Non-pigmented ciliary epithelial cell (primary cell): ENCODE data around the gene SEMA3E.
"Not testable (repeated sequence)": the region's sequence is repeated elsewhere in the genome, so short reads cannot be mapped to it uniquely, and the experiment has no call there.

ENCODE experiments used
- DNase-seq: peaks from one replicate; pipeline ENCODE4 v3.0.0-alpha.2; 2010; ENCODE audit warnings: low read depth

The SEMA3E gene

DNA sequence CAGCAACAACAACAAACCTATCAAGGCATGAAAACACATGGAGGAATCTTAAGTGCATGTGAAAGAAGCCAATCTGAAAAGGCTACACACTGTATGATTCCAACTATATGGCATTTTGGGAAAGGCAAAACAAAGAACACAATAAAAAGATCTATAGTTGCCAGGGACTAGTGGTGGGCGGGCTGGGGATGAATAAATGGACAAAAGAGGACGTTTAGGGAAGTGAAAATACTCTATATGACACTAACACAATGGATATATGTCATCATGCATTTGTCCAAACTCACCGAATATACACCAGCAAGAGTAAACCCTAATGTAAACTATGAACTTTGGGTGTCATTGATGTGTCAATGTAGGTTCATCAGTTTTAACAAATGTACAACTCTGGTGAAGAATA lies 89.1 kb downstream of the SEMA3E start:
- DNase-seq, result no peak

DNA sequence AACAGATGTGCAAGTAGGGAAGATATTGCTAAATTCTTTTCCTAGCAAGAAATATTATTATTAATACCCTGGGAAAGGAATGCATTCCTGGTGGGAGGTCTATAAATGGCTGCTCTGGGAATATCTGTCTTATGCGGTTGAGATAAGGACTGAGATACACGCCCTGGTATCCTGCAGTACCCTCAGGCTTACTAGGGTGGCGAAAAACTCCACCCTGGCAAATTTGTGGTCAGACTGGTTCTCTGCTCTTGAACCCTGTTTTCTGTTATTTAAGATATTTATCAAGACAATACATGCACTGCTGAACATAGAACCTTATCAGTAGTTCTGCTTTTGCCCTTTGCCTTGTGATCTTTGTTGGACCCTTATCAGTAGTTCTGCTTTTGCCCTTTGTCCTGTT lies 96.4 kb downstream of the SEMA3E start:
- not testable (repeated sequence) for DNase-seq

GRCh38 chr7:83550100-83550499 lies 98.8 kb downstream of the SEMA3E start:
- DNase-seq, result peak; percentile 67

- DNase-seq, result no peak
Measured at GRCh38 chr7:83548250-83548649, 100.7 kb downstream of the SEMA3E start.

GRCh38 chr7:83547526-83547925 lies 101.4 kb downstream of the SEMA3E start:
- peak; percentile 49 for DNase-seq

GRCh38 chr7:83546586-83546985 lies 102.4 kb downstream of the SEMA3E start:
- peak; percentile 31 for DNase-seq

GRCh38 chr7:83541187-83541960 lies 107.6 kb downstream of the SEMA3E start:
- DNase-seq, result no peak

DNA sequence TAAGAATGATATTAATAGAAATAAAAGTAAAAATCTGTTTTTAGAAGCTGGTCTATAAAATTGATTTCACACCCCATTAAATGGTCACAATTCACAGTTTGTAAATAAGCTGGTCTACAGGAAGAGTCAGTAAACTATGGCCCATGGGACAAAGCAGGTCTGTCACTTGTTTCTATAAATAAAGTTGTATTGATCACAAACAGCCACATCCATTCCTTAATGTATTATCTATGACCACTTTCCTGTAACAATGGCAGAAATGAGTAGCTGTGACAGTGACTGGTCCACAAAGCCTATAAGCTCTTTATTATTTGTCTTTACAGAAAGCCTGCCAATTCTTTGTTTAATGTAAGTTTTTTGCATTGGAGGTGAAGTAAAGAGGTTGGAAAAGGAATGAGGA lies 114.5 kb downstream of the SEMA3E start:
- DNase-seq, result no peak

GRCh38 chr7:83532219-83532618 lies 116.7 kb downstream of the SEMA3E start:
- DNase-seq, result no peak

DNA sequence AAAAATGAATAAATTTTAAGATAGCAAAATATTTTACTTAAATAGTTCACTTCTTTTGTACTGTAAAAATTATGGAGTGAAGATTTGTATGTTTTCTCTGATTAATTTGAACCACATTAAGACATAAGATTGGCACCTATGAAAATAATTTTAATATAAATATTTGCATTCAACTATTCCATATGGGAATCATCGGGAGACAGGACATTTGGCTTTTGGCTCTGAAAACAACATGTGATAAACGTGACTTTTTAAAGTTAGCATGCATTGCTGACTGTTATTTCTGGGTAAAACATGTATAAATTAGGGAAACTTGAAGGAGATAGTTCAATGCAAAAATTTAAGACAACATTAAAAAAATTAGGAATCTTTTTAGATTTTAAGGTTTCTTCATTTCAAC lies 117.2 kb downstream of the SEMA3E start:
- DNase-seq, result no peak

DNA sequence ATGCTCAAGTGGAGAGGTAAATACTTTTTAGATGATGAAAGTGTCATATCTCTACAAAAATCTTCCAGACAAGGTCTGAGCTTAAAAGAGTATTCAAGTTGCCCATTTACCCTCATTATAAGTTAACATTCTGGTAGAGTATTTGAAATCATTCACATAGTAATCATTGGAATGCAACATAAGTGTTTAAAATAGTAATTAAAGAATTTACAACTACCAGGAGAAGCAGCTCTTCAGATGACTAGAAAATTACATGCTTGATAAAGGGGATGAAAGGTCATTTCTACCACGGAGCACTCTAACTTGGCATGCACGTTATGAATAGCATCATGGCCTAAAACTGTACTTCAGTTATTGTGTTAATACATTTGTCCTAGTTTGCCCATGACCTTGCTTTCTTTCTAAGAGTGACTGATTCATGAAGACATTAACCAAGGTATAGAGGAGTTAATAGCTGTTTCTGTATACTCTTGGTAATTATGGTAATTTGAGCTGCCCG lies 120.0 kb downstream of the SEMA3E start:
- DNase-seq, result no peak

DNA sequence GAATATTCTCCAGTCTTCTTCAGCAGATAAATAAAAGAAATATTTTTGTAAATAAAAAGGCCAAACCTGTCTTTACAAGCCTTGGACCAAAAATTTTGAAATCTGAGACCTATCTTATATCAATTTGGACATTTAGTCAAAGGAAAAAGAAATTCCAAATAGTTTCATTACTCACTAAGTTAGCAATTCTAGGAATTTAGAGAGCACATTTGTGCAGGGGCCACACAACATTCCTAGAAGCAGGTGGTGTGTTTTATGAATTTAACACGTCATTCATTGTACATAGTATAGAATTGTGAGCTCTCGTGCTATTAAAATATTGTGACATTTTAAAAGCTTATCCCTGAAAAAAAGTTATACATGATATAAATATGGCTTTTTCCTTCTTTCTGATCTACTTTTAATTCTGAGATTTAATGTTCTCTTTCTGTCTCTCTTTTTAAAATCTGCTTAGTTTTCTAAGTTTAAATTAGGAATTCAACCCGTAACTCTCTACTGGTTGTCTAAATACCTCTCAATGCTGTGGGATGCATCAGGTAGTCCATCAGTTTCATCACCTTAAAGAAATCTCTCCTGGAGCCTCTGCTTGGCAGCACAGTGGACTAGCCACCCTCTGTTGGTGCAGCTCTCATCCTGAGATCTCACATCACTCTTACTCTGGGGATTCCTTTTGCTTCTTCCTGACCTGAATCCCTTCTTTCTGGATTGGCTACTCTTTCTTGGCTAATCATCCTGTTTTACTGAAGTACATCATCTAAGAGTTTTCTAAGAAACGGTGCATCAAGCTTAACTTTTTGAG lies 124.5 kb downstream of the SEMA3E start:
- DNase-seq, result no peak

DNA sequence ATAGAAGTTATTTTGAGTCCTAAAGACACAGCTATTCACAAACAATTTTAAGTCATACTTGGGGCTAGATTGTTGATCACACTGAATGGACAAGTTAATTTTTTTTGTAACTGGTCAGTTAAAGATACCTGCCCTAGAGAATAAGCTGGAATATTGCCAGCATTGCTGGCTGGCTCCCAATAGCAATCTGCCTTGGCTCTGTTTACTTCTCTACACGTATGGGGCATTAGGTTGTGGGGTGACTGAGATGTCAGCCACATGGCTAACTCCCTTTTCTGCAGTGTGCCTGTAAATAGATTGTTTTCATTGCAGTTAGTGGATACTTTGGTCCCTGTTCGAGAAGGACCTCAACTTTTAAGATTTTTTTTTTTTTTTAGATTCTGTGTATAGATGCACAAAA lies 128.2 kb downstream of the SEMA3E start:
- DNase-seq, result no peak

DNA sequence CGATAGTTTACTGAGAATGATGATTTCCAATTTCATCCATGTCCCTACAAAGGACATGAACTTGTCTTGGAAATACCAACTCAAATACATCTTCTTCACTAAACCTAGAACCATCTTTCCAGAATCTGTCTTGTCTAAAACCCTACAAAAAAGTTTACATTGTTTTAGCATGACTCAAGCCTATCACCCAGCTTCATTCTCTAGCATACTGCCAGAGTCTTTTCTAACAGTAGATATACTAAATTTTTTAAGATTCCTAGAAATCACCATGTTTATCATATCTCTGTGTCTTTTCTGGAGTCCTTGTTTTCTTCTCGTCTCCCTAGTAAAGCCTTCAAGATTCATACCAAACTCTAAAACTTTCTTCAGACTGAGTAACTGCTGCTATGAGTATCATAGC lies 129.7 kb downstream of the SEMA3E start:
- DNase-seq, result no peak

- no peak for DNase-seq
Measured at GRCh38 chr7:83517035-83517700, 131.8 kb downstream of the SEMA3E start.

DNA sequence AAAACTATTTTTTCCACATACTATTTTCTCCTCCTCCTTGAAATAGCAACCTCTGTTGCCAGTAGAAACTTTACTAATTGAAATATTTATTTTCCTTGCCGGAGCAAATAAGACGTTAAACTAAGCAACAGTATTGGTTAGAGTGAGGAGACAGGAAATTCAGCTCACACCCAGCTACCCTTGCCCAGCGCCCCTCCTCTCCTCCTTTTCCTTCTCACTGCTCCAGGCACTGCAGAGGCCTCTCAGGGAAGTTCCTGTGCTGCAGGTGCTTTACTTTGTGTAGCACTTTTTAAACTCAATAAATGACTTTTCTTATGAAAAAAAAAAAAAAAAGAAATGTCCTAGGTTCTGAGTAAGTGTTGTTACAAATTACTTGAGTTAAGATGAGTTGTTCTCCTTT lies 134.0 kb downstream of the SEMA3E start:
- no peak for DNase-seq

DNA sequence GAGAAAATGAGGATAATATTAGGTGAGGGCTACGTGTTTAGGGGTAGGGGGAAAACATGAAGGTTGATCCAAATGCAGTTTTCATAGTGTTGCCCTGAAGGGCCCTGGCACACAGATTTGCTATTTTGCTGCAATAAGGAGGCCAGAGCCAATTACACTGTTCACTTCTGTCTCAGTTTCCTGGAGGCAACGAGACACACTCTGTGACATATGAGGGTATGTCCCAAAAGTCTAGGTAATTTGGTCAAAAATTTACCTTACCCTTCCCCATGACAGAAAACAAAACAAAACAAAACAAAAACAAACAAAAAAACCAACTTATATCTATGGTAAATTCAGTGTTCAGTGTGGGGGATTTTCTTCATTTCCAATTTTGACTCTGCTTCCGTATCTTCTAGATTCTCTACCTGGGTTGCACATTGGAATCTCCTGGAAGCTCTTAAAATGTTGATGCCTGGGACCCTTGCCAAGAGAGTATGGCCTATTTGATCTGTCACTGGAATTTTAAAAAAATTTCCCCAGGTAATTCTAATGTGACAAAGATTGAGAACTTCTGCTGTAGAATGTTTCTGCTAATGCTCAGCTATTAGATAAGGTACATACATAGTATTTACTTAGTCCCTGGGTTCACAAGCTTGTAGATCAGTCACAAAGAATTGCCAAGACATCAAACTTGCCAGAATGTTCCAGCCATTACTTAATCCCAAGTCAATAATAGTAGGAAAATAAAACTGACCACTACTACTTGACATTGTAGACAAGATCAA lies 139.5 kb downstream of the SEMA3E start:
- no peak for DNase-seq

- no peak for DNase-seq
Measured at GRCh38 chr7:83504330-83504729, 144.6 kb downstream of the SEMA3E start.

DNA sequence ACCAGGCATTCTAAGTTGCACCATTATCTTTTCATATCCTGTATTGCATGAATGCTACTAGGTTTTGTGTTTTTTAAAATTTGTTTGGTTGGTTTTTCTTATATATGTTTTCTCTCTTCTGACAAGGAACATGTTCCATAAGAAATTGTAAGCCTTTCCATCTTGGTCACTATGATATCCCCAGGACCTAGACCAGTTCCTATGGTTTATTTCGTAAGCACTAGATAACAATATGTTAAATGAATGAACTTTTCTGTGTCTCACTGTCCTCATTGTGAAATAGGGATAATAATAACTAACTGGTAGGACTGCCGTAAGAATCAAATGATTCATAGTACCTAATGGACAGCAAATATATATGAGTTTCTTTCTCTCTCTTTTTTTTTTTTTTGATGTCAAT lies 146.3 kb downstream of the SEMA3E start:
- no peak for DNase-seq

- no peak for DNase-seq
Measured at GRCh38 chr7:83494683-83495082, 154.3 kb downstream of the SEMA3E start.

GRCh38 chr7:83492802-83493201 lies 156.1 kb downstream of the SEMA3E start:
- no peak for DNase-seq

- DNase-seq, result no peak
Measured at GRCh38 chr7:83487801-83488200, 161.1 kb downstream of the SEMA3E start.
